GM08714 (cell line): ENCODE results near the gene GALNTL6.

Experiments
- H3K4me3 ChIP-seq: fragments of 200-500 bp; sonication (Bioruptor generic); 2 replicates; pipeline ENCODE4 v1.5.1; 2014; ENCODE audit warnings: mild to moderate bottlenecking, low read length, inconsistent platforms
- ZNF274 ChIP-seq: IDR thresholded peaks from 2 replicates; pipeline ENCODE4 v1.6.1; 2012; ENCODE audit warnings: mild to moderate bottlenecking, low read depth, low read length

GALNTL6 gene

DNA sequence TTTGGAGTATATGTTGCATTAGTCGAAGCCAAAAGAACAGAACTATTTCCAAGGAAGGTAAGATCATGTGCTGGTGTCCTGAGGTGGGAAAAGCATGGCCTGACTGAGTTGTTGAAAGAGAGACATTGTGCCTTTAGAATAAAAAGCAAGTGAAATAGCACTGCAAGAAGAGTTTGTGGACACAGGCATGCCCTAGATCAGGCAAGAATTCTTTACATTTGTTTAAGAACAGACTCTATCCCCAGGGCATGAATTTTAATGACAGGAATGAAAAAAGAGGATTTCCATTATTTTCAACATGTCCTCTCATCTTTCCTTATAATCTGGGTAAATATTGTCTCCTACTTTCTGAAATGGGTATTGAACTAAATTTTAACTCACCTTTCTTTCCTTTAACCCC is 839.2 kb downstream of the GALNTL6 start:
- H3K4me3 ChIP-seq, result no peak overlapping the region
- TF ChIP-seq ZNF274, result no peak

DNA sequence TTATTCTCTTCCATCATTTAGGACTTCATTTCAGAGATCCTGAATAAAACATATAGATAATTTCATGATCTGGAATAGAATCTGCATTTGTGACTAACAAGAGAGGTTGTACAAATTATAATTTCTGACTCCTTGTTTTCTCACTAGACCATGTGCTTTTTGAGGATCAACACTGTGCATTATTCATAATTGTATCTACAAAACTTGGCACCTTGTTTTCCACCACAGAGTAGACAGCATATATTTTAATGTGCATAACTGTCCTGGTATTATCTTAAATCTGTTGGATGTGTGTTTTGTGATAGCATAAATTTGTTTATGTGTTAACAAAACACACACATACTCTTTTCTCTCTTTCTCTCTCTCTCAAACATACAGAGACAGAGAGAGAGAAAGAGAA is 840.5 kb downstream of the GALNTL6 start:
- TF ChIP-seq ZNF274, result no peak
- no peak overlapping the region for H3K4me3 ChIP-seq

GRCh38 chr4:172654457-172654856 is 841.3 kb downstream of the GALNTL6 start:
- no peak for TF ChIP-seq ZNF274
- no peak overlapping the region for H3K4me3 ChIP-seq

DNA sequence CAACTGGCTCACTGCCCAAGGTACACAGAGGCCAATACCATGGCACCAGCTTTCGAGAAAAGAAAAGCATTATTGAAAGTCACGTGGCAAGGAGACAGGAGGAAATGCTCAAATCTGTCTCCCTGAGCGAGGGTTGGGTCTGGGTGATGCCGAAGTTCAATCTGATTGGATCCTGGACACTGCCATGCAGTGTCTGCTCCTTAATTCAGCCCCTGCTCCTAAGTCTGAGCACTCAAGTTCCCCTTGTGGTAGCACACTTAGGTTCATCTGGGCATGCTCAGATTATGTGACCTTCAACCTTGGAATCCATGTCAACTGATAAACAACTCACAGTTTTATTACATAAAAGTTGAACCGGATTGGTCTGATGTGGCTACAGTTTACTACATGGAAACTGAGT is 842.9 kb downstream of the GALNTL6 start:
- no peak overlapping the region for H3K4me3 ChIP-seq
- TF ChIP-seq ZNF274, result no peak

GRCh38 chr4:172657081-172657480 is 843.9 kb downstream of the GALNTL6 start:
- TF ChIP-seq ZNF274, result no peak

GRCh38 chr4:172660251-172660650 is 847.0 kb downstream of the GALNTL6 start:
- TF ChIP-seq ZNF274, result no peak
- H3K4me3 ChIP-seq, result no peak overlapping the region

More at GRCh38 chr4:172657081-172657480, 843.9 kb downstream of the GALNTL6 start:
- no peak overlapping the region for H3K4me3 ChIP-seq

- H3K4me3 ChIP-seq, result no peak overlapping the region
- no peak for TF ChIP-seq ZNF274
Measured at GRCh38 chr4:172662113-172662512, 848.9 kb downstream of the GALNTL6 start.

DNA sequence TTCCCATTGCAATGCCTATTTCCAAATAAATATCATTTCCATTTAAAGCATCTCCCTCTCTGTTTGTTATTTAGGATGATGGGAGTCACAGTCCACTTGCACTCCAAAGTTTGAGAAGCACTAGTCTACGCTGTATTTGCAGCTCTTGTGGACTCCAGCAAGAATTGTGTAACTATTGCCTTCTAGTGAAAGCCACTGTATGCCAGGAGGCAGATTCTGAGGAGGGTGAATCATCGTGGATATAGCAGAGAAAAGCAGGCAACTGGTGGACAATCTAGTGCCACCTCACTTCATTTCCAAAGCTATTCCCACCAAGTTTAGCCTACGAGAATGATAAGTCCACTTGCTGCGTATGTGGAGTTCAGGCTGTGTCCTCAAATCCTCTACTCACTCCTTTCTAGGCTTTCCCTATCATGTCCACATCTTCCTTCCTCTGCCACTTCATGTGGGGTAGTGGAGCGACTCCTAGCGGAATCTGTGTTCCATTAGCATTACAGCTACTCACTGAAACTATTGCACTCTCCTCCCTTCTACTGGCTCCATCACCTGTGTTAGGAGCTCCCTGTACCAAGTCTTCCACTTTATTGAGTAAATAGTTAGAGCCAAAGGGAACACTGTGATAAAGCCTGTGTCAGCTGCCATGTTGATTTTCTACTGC is 853.6 kb downstream of the GALNTL6 start:
- no peak for TF ChIP-seq ZNF274
- no peak overlapping the region for H3K4me3 ChIP-seq

DNA sequence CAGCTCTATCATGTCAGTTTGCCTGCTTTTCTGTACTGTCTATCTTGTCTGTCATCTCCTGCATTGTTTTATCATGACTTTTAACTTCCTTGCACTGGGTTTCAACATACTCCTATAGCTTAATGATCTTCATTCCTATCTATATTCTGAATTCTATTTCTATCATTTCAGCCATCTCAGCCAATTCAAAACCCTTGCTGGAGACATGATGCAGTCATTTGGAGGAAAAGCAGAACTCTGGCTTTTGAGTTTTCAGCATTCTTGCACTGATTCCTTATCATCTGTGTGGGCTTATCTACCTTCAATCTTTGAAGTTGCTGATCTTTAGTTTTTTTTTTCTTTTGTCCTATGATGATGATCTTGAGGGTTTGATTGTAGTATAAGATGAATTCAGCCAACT is 861.6 kb downstream of the GALNTL6 start:
- TF ChIP-seq ZNF274, result no peak
- no peak overlapping the region for H3K4me3 ChIP-seq

- no peak for TF ChIP-seq ZNF274
Measured at GRCh38 chr4:172675232-172675631, 862.0 kb downstream of the GALNTL6 start.

GRCh38 chr4:172680691-172681090 is 867.5 kb downstream of the GALNTL6 start:
- H3K4me3 ChIP-seq, result no peak overlapping the region
- TF ChIP-seq ZNF274, result no peak

More at GRCh38 chr4:172675232-172675631, 862.0 kb downstream of the GALNTL6 start:
- H3K4me3 ChIP-seq, result no peak overlapping the region

DNA sequence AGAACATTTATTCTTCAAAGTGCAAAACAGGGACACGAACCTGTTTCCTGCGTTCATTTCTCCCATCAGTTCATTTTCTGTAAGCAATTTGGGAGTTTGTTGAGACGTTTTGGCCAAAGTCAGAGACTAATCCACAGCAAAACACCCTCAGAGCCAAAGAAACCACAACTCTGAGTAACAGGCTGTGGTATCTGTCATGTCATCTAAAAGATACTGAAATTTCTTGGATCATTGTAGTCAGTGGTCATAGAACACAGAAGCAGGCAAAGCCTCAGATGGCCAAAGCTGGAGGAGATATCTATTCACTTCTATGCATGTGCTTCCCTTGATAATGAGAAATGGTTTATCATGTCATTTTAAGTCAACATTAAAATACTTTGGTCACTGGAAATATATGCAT is 869.8 kb downstream of the GALNTL6 start:
- TF ChIP-seq ZNF274, result no peak
- no peak overlapping the region for H3K4me3 ChIP-seq

- no peak overlapping the region for H3K4me3 ChIP-seq
- TF ChIP-seq ZNF274, result no peak
Measured at GRCh38 chr4:172686021-172686420, 872.8 kb downstream of the GALNTL6 start.

- TF ChIP-seq ZNF274, result no peak
- H3K4me3 ChIP-seq, result no peak overlapping the region
Measured at GRCh38 chr4:172688534-172688933, 875.3 kb downstream of the GALNTL6 start.

DNA sequence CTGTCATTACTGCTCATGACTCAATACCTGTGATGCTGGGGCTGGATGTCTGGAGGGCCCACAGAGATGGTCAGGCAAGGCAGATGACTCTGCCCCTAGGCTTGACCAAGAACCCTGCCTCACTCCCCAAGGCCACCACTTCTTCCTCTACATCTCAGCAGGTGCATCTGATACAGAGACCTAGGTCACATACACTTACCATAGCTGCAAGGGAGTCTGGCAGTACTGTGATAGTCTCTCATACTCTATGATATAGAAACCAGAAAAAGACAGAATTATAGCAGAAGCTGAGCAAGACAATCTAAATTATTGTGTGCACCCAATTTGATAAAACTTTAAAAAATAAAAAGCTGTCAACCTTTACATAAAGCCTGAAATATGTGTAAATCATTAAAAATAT is 878.3 kb downstream of the GALNTL6 start:
- TF ChIP-seq ZNF274, result no peak
- H3K4me3 ChIP-seq, result no peak overlapping the region

- no peak for TF ChIP-seq ZNF274
- H3K4me3 ChIP-seq, result no peak overlapping the region
Measured at GRCh38 chr4:172692701-172693100, 879.5 kb downstream of the GALNTL6 start.
